HG03457 (cell line): ENCODE measurements around the gene CLHC1.
A peak's percentile ranks its signal among the peaks of the same experiment; 100 is the strongest.
"Not testable (repeated sequence)": the region's sequence is repeated elsewhere in the genome, so short reads cannot be mapped to it uniquely, and the experiment has no call there.

Experiments used
- ATAC-seq: cut with Tn5 transposase; IDR thresholded peaks from one replicate; pipeline ENCODE4 v1.9.1; 2021; ENCODE audit warnings: moderate number of reproducible peaks; ENCODE audit not compliant: unreplicated experiment

Gene CLHC1

DNA sequence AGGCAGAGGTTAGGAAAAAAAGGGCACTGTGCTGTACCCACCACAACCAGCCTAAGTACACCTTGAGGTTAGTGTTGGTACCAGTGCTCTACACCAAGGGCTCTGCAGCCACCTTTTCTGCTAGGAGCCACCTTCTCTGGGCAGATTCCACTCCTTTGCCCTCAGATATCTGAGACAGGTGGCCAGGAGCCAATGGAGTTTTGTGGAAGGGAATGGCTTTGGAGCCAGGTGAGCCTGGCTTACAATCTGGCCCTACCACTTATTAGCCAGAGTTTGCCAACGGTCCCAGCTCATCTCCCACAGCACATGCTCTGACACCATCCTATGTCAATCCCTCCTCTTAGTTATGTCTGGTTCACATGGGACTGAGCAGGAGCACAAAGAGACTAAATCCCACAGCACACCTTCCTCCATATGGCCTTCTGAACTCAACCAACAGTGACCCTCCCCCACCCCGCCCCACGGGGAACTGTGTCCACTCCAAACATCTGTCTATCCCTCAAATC, 77.5 kb downstream of the CLHC1 start:
- no peak for ATAC-seq

GRCh38 chr2:55153584-55154299, 78.4 kb downstream of the CLHC1 start:
- no peak for ATAC-seq

GRCh38 chr2:55152475-55153412, 79.3 kb downstream of the CLHC1 start:
- ATAC-seq, result no peak

GRCh38 chr2:55151733-55152433, 80.2 kb downstream of the CLHC1 start:
- ATAC-seq, result no peak

DNA sequence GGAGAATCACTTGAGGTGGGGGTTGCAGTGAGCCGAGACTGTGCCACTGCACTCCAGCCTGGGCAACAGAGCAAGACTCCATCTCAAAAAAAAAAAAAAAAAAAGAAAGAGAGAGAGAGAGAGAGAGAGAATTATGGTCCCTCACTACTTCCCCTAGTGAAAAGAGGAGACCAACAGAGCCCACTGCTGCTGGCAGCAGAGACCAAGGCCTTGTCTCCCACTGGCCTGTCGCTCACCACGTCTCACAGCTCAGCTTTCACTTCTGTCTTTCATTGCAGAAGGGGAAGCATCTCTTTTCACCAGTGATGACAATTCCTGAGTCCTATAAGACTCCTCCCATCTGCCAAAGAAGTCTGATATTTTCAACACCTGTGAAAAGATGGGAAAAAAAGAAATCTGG, 81.3 kb downstream of the CLHC1 start:
- ATAC-seq, result peak; percentile 67

DNA sequence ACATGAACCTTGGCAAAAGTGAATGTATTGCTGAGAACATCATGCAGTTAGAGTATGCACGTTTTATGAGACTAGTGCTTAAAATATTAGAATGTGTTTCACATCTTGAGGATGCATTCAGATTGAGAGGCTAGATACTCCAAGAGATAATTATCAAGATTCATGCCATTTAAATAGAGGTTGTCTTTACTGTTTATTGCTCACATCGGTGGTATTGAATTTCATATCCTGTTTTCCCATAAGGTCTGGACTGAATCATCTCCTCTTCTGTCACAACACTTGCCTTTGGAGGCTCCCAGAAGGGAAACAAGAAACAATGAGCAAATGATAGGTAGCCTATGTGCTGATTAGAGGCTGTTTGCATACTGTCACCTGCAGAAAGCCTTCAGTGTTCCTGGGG, 83.8 kb downstream of the CLHC1 start:
- ATAC-seq, result no peak

GRCh38 chr2:55147531-55147930, 84.6 kb downstream of the CLHC1 start:
- no peak for ATAC-seq

GRCh38 chr2:55147041-55147440, 85.1 kb downstream of the CLHC1 start:
- ATAC-seq, result no peak

DNA sequence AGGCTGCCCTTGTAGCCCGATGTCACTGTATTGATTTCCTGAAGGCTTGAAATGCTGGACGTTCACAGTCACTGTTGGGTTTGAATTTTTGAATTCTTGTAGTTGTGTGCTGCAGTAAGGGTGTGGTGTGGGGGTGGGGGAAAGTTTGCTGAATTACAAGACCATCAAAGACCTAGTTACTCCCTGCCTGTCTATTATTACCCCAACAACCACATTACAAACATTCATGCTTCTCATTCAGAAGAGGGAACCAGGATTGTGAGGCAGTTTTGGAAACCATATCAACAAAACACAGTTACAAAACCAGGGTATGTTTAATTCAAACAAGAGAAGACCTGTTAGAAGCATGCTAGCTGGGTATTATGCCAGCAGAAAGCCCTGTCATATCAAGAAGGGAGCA, 85.8 kb downstream of the CLHC1 start:
- ATAC-seq, result no peak

- no peak for ATAC-seq
Measured at GRCh38 chr2:55144922-55145820, 86.9 kb downstream of the CLHC1 start.

GRCh38 chr2:55143706-55144105, 88.4 kb downstream of the CLHC1 start:
- ATAC-seq, result not testable (repeated sequence)

- ATAC-seq, result no peak
Measured at GRCh38 chr2:55142518-55142917, 89.6 kb downstream of the CLHC1 start.

DNA sequence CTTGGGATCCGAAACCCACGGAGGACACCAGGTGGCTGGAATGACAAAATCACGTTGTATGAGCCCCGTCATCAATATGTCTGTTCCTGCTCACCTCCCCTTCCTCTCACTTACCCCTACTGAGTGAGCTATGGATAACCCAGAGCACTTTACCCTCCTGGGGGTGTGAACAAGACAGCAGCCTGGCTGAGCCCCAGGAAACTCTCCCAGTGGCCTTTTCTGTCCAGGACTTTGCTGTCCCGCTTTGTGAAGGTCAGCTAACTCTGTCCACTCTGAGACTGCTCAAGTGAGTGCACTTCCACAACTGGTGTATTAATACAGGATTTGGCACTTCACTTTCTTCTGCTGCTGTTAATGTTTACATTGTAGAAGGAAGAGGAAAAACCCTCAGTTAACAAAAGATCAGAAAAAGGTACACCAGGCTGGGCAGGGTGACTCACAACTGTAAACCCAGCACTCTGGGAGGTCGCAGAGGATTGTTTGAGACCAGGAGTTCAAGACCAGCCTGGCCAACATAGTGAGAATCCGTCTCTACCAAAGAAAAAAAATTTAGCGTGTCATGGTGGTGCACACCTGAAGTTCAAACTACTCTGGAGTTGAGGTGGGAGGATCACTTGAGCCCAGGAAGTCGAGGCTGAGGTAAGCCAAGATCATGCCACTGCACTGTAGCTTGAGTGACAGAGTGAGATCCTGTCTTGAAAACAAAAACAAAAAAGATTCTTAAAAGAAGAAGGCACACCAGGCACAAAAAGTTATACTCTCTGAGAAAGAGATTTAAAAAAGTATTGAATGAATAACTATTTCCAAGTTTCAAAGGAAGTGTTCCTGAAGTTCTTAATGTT, 90.3 kb downstream of the CLHC1 start:
- no peak for ATAC-seq

DNA sequence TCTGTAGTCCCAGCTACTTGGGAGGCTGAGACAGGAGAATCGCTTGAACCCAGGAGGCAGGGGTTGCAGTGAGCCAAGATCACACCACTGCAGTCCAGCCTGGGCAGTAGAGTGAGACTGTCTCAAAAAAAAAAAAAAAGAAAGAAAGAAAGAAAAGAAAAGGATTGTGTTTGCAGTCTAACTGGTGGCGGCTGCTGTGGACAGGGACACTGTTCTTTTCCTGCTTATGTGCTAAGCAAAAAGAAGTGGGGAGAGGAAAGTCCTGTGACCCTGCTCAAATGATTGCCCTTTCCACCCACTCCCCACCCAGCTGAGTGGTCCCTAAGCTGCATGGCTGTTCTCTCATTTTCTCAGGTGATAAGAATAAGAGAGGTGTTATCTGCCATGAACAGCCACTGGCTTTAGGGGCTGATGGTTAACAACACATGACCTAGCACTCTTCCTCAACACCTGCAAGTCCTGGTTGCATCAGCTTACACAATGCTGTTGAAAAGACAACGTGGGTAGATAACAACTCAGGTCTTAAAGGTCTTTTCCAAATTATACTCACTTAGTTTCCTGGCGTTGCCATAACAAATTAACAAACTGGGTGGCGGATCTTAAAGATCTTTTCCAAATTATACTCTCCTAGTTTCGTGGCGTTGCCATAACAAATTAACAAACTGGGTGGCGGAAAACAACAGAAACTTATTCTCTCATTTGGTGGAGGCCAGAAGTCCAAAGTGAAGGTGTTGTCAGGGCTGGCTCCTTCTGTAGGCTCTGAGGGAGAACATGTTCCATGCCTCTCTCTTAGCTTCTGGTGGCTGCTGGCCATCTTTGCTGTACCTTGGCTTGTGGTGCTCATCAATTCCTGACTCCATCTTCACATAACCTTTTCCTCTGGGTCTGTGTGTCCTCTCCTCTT, 91.5 kb downstream of the CLHC1 start:
- no peak for ATAC-seq

DNA sequence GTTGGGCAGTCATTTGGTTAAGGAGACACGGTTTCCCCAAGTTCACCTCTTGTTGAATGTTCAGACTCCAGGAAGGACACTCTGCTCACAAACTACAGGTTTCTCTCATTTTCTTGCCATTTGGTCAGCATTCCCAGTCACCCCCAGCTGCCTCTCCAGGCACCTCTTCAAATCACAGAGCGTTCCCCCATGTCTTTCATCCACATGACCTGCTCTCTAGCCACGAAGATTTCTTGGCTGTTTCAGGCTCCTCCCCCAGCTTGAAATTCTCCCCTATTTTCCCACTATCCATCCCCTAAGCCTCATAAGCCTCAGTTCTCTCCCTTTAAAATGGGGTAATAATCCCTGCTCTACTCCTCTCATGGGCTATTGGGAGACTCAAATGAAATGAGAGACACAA, 92.8 kb downstream of the CLHC1 start:
- ATAC-seq, result no peak

DNA sequence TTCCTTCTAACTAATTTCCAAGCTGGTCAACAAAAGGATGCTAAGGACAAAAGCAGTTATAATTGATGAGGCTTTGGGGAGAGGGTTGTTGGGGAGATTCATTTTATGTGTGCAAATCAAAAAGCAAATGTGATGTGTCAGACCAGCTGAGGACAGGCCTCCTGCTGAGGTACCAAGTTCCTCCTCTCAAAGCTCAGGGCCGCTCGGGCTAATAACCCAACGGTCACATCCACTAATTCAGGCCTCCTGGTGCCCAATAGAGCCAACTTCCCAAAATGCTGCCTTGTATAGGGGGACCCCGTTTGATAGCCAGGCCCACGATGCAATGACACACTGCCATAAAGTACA, 93.2 kb downstream of the CLHC1 start:
- no peak for ATAC-seq

DNA sequence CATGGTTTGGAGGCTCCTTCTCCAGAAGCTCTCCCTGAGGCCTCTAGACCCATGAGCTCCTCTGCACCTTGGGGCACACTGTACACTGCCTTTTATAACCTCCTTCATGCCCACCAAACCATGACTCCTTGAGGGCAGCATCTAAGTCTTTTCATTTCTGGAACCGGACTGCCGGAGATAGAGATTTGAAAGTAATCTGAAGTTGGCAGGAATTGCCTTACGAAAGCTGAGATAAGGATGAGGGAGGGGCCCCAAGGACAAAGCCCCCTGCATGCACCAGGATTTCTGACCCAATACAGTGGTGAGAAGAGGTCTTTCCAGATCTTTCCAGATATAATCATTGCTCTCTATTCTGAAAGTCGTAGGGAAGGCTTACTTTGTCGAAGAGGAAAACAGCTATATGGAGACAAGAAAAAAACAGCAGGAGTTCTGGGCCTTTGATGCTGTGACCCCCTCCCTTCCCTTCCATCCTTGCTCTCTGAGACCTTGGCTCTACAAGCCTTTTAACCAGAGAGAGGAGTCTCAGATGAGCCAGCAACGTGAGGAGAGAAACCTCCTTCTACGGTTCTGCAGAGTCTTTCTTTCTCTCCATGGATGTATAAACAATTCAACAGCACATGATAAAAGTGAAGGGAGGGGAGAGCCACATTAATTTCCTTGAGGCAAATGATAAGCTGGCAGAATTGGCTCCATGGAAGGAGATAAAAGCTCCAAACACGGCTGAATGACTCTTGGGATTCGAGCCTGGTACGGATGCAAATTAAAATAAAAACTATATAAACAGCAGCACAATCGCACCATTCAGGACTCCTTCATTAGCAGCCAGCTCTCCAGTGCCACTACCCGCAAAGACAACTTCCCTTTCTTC, 93.8 kb downstream of the CLHC1 start:
- ATAC-seq, result no peak
